Stomach smooth muscle (tissue), 2 donors: ENCODE measurements around the gene C1QTNF5.
A peak's percentile ranks its signal among the peaks of the same experiment; 100 is the strongest.

Experiments used
- H3K27ac ChIP-seq: one replicate; pipeline ENCODE4 v1.7.0; 2013; ENCODE audit warnings: mild to moderate bottlenecking, low read length, inconsistent platforms
- H3K27me3 ChIP-seq, 2 donors: one replicate each; pipeline ENCODE4 v1.7.0; 2013; ENCODE audit warnings: low read length in 2 of 2; ENCODE audit not compliant: insufficient read depth in 2 of 2, control insufficient read depth in 1 of 2
- H3K36me3 ChIP-seq, 2 donors: one replicate each; pipeline ENCODE4 v1.7.0; 2013; ENCODE audit warnings: low read length in 2 of 2; ENCODE audit not compliant: control insufficient read depth in 2 of 2, insufficient read depth in 2 of 2
- H3K4me1 ChIP-seq: one replicate; pipeline ENCODE4 v1.7.0; 2013; ENCODE audit warnings: low read length; ENCODE audit not compliant: control insufficient read depth, insufficient read depth
- H3K4me3 ChIP-seq, 2 donors: one replicate each; pipeline ENCODE4 v1.7.0; 2013; ENCODE audit warnings: low read length in 2 of 2
- H3K9ac ChIP-seq, 2 donors: one replicate each; pipeline ENCODE4 v1.7.0; 2013; ENCODE audit warnings: low read length in 2 of 2, mild to moderate bottlenecking in 1 of 2
- H3K9me3 ChIP-seq, 2 donors: one replicate each; pipeline ENCODE4 v1.7.0; 2013; ENCODE audit warnings: low read length in 2 of 2; ENCODE audit not compliant: control insufficient read depth in 2 of 2
- donor health status: healthy.
- donor health status: Pancreatic carcinoma.

C1QTNF5 gene

GRCh38 chr11:119319700-119320239 is 20.9 kb downstream of the C1QTNF5 start:
- Histone ChIP-seq H3K4me3 (peak overlapping the region in 1 of 2 donors; percentile 74), H3K27me3 (peaks cover 2 to 4% of the 10 kb centered on the region in 2 donors)

GRCh38 chr11:119319136-119319699 is 21.5 kb downstream of the C1QTNF5 start:
- Histone ChIP-seq H3K9me3 (no peaks in the 10 kb centered on the region), H3K27me3 (peaks cover 2 to 4% of the 10 kb centered on the region in 2 donors), H3K36me3 (peaks cover 5% of the 10 kb centered on the region in 2 donors), H3K27ac (peak overlapping the region; percentile 99), H3K4me3 (peak overlapping the region; percentile 34 to 74), H3K9ac (peak overlapping the region; percentile 93 to 96), H3K4me1 (peaks cover 83% of the 10 kb centered on the region)

More at GRCh38 chr11:119319700-119320239, 20.9 kb downstream of the C1QTNF5 start:
- Histone ChIP-seq H3K4me1 (peaks cover 80% of the 10 kb centered on the region), H3K36me3 (no peaks in the 10 kb centered on the region), H3K9me3 (no peaks in the 10 kb centered on the region), H3K9ac (peak overlapping the region; percentile 93 to 96), H3K27ac (peak overlapping the region; percentile 99)

- H3K4me1 ChIP-seq, result peaks cover 81% of the 10 kb centered on the region
- peaks cover 2 to 4% of the 10 kb centered on the region in 2 donors for H3K27me3 ChIP-seq
- H3K9ac ChIP-seq, result peak overlapping the region; percentile 93 to 96
- peak overlapping the region; percentile 99 for H3K27ac ChIP-seq
- H3K4me3 ChIP-seq, result peak overlapping the region; percentile 63 to 74
- peaks cover 8 to 11% of the 10 kb centered on the region in 2 donors for H3K36me3 ChIP-seq
- H3K9me3 ChIP-seq, result no peaks in the 10 kb centered on the region
Measured at GRCh38 chr11:119318240-119319135, 22.2 kb downstream of the C1QTNF5 start.

- Histone ChIP-seq H3K4me1 (peaks cover 80% of the 10 kb centered on the region), H3K4me3 (peak overlapping the region; percentile 63 to 74), H3K9me3 (no peaks in the 10 kb centered on the region), H3K27me3 (peaks cover 2 to 4% of the 10 kb centered on the region in 2 donors), H3K36me3 (peaks cover 12 to 17% of the 10 kb centered on the region in 2 donors), H3K9ac (peak overlapping the region; percentile 93 to 94), H3K27ac (peak overlapping the region; percentile 99)
Measured at GRCh38 chr11:119317592-119318239, 23.0 kb downstream of the C1QTNF5 start.

- H3K4me3 ChIP-seq, result peak within 1 kb of the TSS; percentile 67 to 86
- peaks cover 19 to 24% of the 10 kb centered on the region in 2 donors for H3K36me3 ChIP-seq
- H3K4me1 ChIP-seq, result peaks cover 79% of the 10 kb centered on the region
- no peaks in the 10 kb centered on the region for H3K9me3 ChIP-seq
- H3K27me3 ChIP-seq, result peaks cover 2 to 4% of the 10 kb centered on the region in 2 donors
- H3K27ac ChIP-seq, result peak within 1 kb of the TSS; percentile 99
- H3K9ac ChIP-seq, result peak within 1 kb of the TSS; percentile 95 to 96
Measured at GRCh38 chr11:119316729-119317591, 23.7 kb downstream of the C1QTNF5 start, which contains the start of gene MCAM. TSS of gene MCAM (minus strand) at chr11:119317130. CDS start at chr11:119317101, 29 bp downstream.

GRCh38 chr11:119316016-119316728 is 24.5 kb downstream of the C1QTNF5 start:
- H3K36me3 ChIP-seq, result peaks cover 25 to 31% of the 10 kb centered on the region in 2 donors
- H3K9ac ChIP-seq, result peak overlapping the region; percentile 95 to 96
- H3K4me3 ChIP-seq, result peak overlapping the region; percentile 67 to 86
- peak overlapping the region; percentile 97 for H3K27ac ChIP-seq
- peaks cover 2 to 4% of the 10 kb centered on the region in 2 donors for H3K27me3 ChIP-seq
- H3K9me3 ChIP-seq, result no peaks in the 10 kb centered on the region
- peaks cover 79% of the 10 kb centered on the region for H3K4me1 ChIP-seq

- Histone ChIP-seq H3K27me3 (peaks cover 2 to 4% of the 10 kb centered on the region in 2 donors), H3K36me3 (peaks cover 33 to 39% of the 10 kb centered on the region in 2 donors), H3K4me1 (peaks cover 74% of the 10 kb centered on the region), H3K9me3 (no peaks in the 10 kb centered on the region), H3K4me3 (peak overlapping the region; percentile 67 to 86), H3K27ac (peak overlapping the region; percentile 97), H3K9ac (peak overlapping the region; percentile 95 to 96)
Measured at GRCh38 chr11:119315131-119316015, 25.3 kb downstream of the C1QTNF5 start.

GRCh38 chr11:119314726-119315125 is 26.0 kb downstream of the C1QTNF5 start:
- peak overlapping the region; percentile 67 to 86 for H3K4me3 ChIP-seq
- peak overlapping the region; percentile 95 to 96 for H3K9ac ChIP-seq
- peaks cover 39 to 45% of the 10 kb centered on the region in 2 donors for H3K36me3 ChIP-seq
- no peaks in the 10 kb centered on the region for H3K9me3 ChIP-seq
- H3K27ac ChIP-seq, result peak overlapping the region; percentile 97
- peaks cover 2 to 4% of the 10 kb centered on the region in 2 donors for H3K27me3 ChIP-seq
- H3K4me1 ChIP-seq, result peaks cover 67% of the 10 kb centered on the region
